ENCODE data around the gene SNRPD2.
A peak's percentile ranks its signal among the peaks of the same experiment; 100 is the strongest.
"Not testable (repeated sequence)": the region's sequence is repeated elsewhere in the genome, so short reads cannot be mapped to it uniquely, and the experiment has no call there.

Gene SNRPD2

GRCh38 chr19:45693106-45693788 is 1.5 kb upstream of the SNRPD2 start:
- no peak overlapping the region for H4K8ac ChIP-seq (ENCODE audit: low read depth, low read length)
- H3K36me3 ChIP-seq (replicated peaks in 1 of 2; ENCODE audit: control insufficient read depth in 2 of 2, insufficient read depth in 2 of 2, low read length in 2 of 2), result peaks cover 15 to 45% of the 10 kb centered on the region in 2 donors
- H3K4me2 ChIP-seq (ENCODE audit: insufficient read depth, low read length, poor library complexity, severe bottlenecking), result peak overlapping the region; percentile 92
- DNase-seq (ENCODE audit: low spot score), result no peak
- H2BK5ac ChIP-seq (ENCODE audit: low read length), result peak overlapping the region; percentile 88
- peak overlapping the region; percentile 72 for H3K18ac ChIP-seq (ENCODE audit: low read length)
- no peak overlapping the region for H3K23ac ChIP-seq (ENCODE audit: low read depth, low read length, poor library complexity)
- no peak overlapping the region for H3K4ac ChIP-seq (ENCODE audit: low read length)
- H3K4me1 ChIP-seq (ENCODE audit: control insufficient read depth in 2 of 2, insufficient read depth in 1 of 2, low read depth in 1 of 2, low read length in 2 of 2), result peaks cover 2 to 3% of the 10 kb centered on the region in 2 donors
- H3K27me3 ChIP-seq (ENCODE audit: control insufficient read depth in 3 of 3, insufficient read depth in 3 of 3, low read depth in 1 of 3, low read length in 3 of 3), result no peaks in the 10 kb centered on the region
- H3K4me3 ChIP-seq (ENCODE audit: low read length in 2 of 2), result peak overlapping the region; percentile 58 to 97
- H3K27ac ChIP-seq (replicated peaks; ENCODE audit: low read length), result peak overlapping the region; percentile 64
- H2BK12ac ChIP-seq (ENCODE audit: low read length), result no peak overlapping the region
- no peak overlapping the region for H3K14ac ChIP-seq (ENCODE audit: low read length)
- peaks cover 5% of the 10 kb centered on the region for H3K79me1 ChIP-seq (ENCODE audit: low read depth, low read length)
- H4K91ac ChIP-seq (ENCODE audit: low read depth, low read length, poor library complexity), result no peak overlapping the region
- H2BK15ac ChIP-seq (ENCODE audit: low read length), result no peak overlapping the region
- H3K9ac ChIP-seq (ENCODE audit: low read depth, low read length, poor library complexity), result peak overlapping the region; percentile 93
- H3K9me3 ChIP-seq (replicated peaks in 1 of 2; ENCODE audit: control insufficient read depth in 2 of 2, insufficient read depth in 1 of 2, low read depth in 1 of 2, low read length in 2 of 2), result no peaks in the 10 kb centered on the region
- no peak overlapping the region for H2BK120ac ChIP-seq (ENCODE audit: low read depth, low read length)
- no CpG with 5 or more reads among the region's 22 CpGs for WGBS, 2 donors (ENCODE audit: extremely low coverage in 2 of 2, insufficient read length in 2 of 2, insufficient replicate concordance in 1 of 2)
- H2AK5ac ChIP-seq (ENCODE audit: low read depth, low read length), result no peak overlapping the region
- peak overlapping the region; percentile 89 for H2AFZ ChIP-seq (ENCODE audit: low read length)

GRCh38 chr19:45692187-45693105 is 693 bp upstream of the SNRPD2 start, which contains the start of gene QPCTL:
Gene QPCTL, plus strand, starts transcription at chr19:45692666. Its CDS starts 38 bp downstream, at chr19:45692704.
- Histone ChIP-seq H3K27me3 (ENCODE audit: control insufficient read depth in 3 of 3, insufficient read depth in 3 of 3, low read depth in 1 of 3, low read length in 3 of 3) (no peaks in the 10 kb centered on the region), H2AK5ac (ENCODE audit: low read depth, low read length) (peak within 1 kb of the TSS; percentile 86), H3K36me3 (replicated peaks in 1 of 2; ENCODE audit: control insufficient read depth in 2 of 2, insufficient read depth in 2 of 2, low read length in 2 of 2) (peaks cover 20 to 47% of the 10 kb centered on the region in 2 donors), H2BK5ac (ENCODE audit: low read length) (peak within 1 kb of the TSS; percentile 88), H3K27ac (replicated peaks; ENCODE audit: low read length) (peak within 1 kb of the TSS; percentile 87), H3K9me3 (replicated peaks in 1 of 2; ENCODE audit: control insufficient read depth in 2 of 2, insufficient read depth in 1 of 2, low read depth in 1 of 2, low read length in 2 of 2) (no peaks in the 10 kb centered on the region), H3K9ac (ENCODE audit: low read depth, low read length, poor library complexity) (peak within 1 kb of the TSS; percentile 96), H2BK120ac (ENCODE audit: low read depth, low read length) (no peak within 1 kb of the TSS), H3K4me1 (ENCODE audit: control insufficient read depth in 2 of 2, insufficient read depth in 1 of 2, low read depth in 1 of 2, low read length in 2 of 2) (peaks cover 2 to 3% of the 10 kb centered on the region in 2 donors), H3K23ac (ENCODE audit: low read depth, low read length, poor library complexity) (peak within 1 kb of the TSS; percentile 99), H3K79me1 (ENCODE audit: low read depth, low read length) (peaks cover 5% of the 10 kb centered on the region), H2AFZ (ENCODE audit: low read length) (peak within 1 kb of the TSS; percentile 89), H3K14ac (ENCODE audit: low read length) (no peak within 1 kb of the TSS), H2BK12ac (ENCODE audit: low read length) (no peak within 1 kb of the TSS), H3K4me2 (ENCODE audit: insufficient read depth, low read length, poor library complexity, severe bottlenecking) (peak within 1 kb of the TSS; percentile 92), H3K4me3 (ENCODE audit: low read length in 2 of 2) (peak within 1 kb of the TSS; percentile 58 to 97), H3K18ac (ENCODE audit: low read length) (peak within 1 kb of the TSS; percentile 91), H3K4ac (ENCODE audit: low read length) (no peak within 1 kb of the TSS), H2BK15ac (ENCODE audit: low read length) (no peak within 1 kb of the TSS), H4K8ac (ENCODE audit: low read depth, low read length) (no peak within 1 kb of the TSS), H4K91ac (ENCODE audit: low read depth, low read length, poor library complexity) (no peak within 1 kb of the TSS)
- WGBS, 2 donors (ENCODE audit: extremely low coverage in 2 of 2, insufficient read length in 2 of 2, insufficient replicate concordance in 1 of 2), result no CpG with 5 or more reads among the region's 70 CpGs
- DNase-seq (ENCODE audit: low spot score), result peak; percentile 99

- Histone ChIP-seq H3K27me3 (ENCODE audit: control insufficient read depth in 3 of 3, insufficient read depth in 3 of 3, low read depth in 1 of 3, low read length in 3 of 3) (no peaks in the 10 kb centered on the region), H3K18ac (ENCODE audit: low read length) (no peak overlapping the region), H3K4ac (ENCODE audit: low read length) (no peak overlapping the region), H2AK5ac (ENCODE audit: low read depth, low read length) (no peak overlapping the region), H4K8ac (ENCODE audit: low read depth, low read length) (no peak overlapping the region), H3K4me2 (ENCODE audit: insufficient read depth, low read length, poor library complexity, severe bottlenecking) (no peak overlapping the region), H3K23ac (ENCODE audit: low read depth, low read length, poor library complexity) (no peak overlapping the region), H2BK5ac (ENCODE audit: low read length) (no peak overlapping the region), H3K36me3 (replicated peaks in 1 of 2; ENCODE audit: control insufficient read depth in 2 of 2, insufficient read depth in 2 of 2, low read length in 2 of 2) (peaks cover 39 to 62% of the 10 kb centered on the region in 2 donors), H2AFZ (ENCODE audit: low read length) (no peak overlapping the region), H2BK12ac (ENCODE audit: low read length) (no peak overlapping the region), H3K4me3 (ENCODE audit: low read length in 2 of 2) (no peak overlapping the region), H2BK120ac (ENCODE audit: low read depth, low read length) (no peak overlapping the region), H3K4me1 (ENCODE audit: control insufficient read depth in 2 of 2, insufficient read depth in 1 of 2, low read depth in 1 of 2, low read length in 2 of 2) (peaks cover 0 to 2% of the 10 kb centered on the region in 2 donors), H3K14ac (ENCODE audit: low read length) (no peak overlapping the region), H3K27ac (replicated peaks; ENCODE audit: low read length) (no peak overlapping the region), H3K9ac (ENCODE audit: low read depth, low read length, poor library complexity) (peak overlapping the region; percentile 50), H3K9me3 (replicated peaks in 1 of 2; ENCODE audit: control insufficient read depth in 2 of 2, insufficient read depth in 1 of 2, low read depth in 1 of 2, low read length in 2 of 2) (no peaks in the 10 kb centered on the region), H4K91ac (ENCODE audit: low read depth, low read length, poor library complexity) (no peak overlapping the region), H2BK15ac (ENCODE audit: low read length) (no peak overlapping the region), H3K79me1 (ENCODE audit: low read depth, low read length) (peaks cover 2% of the 10 kb centered on the region)
- no peak for DNase-seq (ENCODE audit: low spot score)
- WGBS, 2 donors (ENCODE audit: extremely low coverage in 2 of 2, insufficient read length in 2 of 2, insufficient replicate concordance in 1 of 2), result no CpG with 5 or more reads among the region's 9 CpGs
These were observed 4.2 kb downstream of the SNRPD2 start for GRCh38 chr19:45687599-45687998.

- H3K27ac ChIP-seq (replicated peaks; ENCODE audit: low read length); H3K14ac ChIP-seq (ENCODE audit: low read length); H3K27me3 ChIP-seq (ENCODE audit: control insufficient read depth in 3 of 3, insufficient read depth in 3 of 3, low read depth in 1 of 3, low read length in 3 of 3); DNase-seq (ENCODE audit: low spot score); H2AFZ ChIP-seq (ENCODE audit: low read length); H3K4me3 ChIP-seq (ENCODE audit: low read length in 2 of 2); H3K4ac ChIP-seq (ENCODE audit: low read length); H2BK15ac ChIP-seq (ENCODE audit: low read length); H3K9me3 ChIP-seq (replicated peaks in 1 of 2; ENCODE audit: control insufficient read depth in 2 of 2, insufficient read depth in 1 of 2, low read depth in 1 of 2, low read length in 2 of 2); H2BK12ac ChIP-seq (ENCODE audit: low read length); H4K91ac ChIP-seq (ENCODE audit: low read depth, low read length, poor library complexity); H3K79me1 ChIP-seq (ENCODE audit: low read depth, low read length); H4K8ac ChIP-seq (ENCODE audit: low read depth, low read length); H2AK5ac ChIP-seq (ENCODE audit: low read depth, low read length); H3K4me1 ChIP-seq (ENCODE audit: control insufficient read depth in 2 of 2, insufficient read depth in 1 of 2, low read depth in 1 of 2, low read length in 2 of 2); H2BK5ac ChIP-seq (ENCODE audit: low read length); H3K4me2 ChIP-seq (ENCODE audit: insufficient read depth, low read length, poor library complexity, severe bottlenecking); H3K9ac ChIP-seq (ENCODE audit: low read depth, low read length, poor library complexity); H3K23ac ChIP-seq (ENCODE audit: low read depth, low read length, poor library complexity); H3K18ac ChIP-seq (ENCODE audit: low read length); H2BK120ac ChIP-seq (ENCODE audit: low read depth, low read length): not testable (repeated sequence)
- peaks cover 39 to 62% of the 10 kb centered on the region in 2 donors for H3K36me3 ChIP-seq (replicated peaks in 1 of 2; ENCODE audit: control insufficient read depth in 2 of 2, insufficient read depth in 2 of 2, low read length in 2 of 2)
- WGBS, 2 donors (ENCODE audit: extremely low coverage in 2 of 2, insufficient read length in 2 of 2, insufficient replicate concordance in 1 of 2), result no CpG with 5 or more reads among the region's 11 CpGs
These were observed 6.7 kb downstream of the SNRPD2 start for GRCh38 chr19:45685045-45685444.
